Stimulated activated CD4-positive, alpha-beta T cell treated with anti-CD3 and anti-CD28 coated beads, TNF-alpha, amount 100 ng/mL, for 4 hours (primary cell): Measurements from ENCODE around the gene CSMD2.
"Not testable (repeated sequence)": the region's sequence is repeated elsewhere in the genome, so short reads cannot be mapped to it uniquely, and the experiment has no call there.

Source experiments
- DNase-seq, 3 experiments: peaks; one replicate each; pipeline ENCODE4 v3.0.0-alpha.2; 2020; ENCODE audit warnings: low read depth in 3 of 3

Gene CSMD2

DNA sequence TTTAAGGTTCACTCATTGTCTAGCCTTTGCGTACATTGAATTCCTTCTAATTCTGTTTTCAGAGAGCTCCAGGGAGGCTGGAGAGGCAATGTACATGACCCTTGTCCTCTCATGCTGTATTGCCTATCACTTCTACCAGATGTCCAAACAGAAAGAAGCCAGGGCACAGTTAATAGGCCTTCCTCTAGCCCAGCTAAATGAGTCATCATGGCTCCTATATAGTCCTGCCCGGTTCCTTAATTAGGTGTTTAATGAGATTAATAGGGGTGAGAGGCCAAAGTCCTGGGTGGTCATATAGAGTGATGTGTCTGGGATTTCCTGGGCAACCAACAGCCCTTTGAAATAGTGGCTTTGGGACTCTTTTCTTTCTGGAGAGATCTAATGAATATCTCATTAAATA lies 616.3 kb downstream of the CSMD2 start:
- DNase-seq = no peak

DNA sequence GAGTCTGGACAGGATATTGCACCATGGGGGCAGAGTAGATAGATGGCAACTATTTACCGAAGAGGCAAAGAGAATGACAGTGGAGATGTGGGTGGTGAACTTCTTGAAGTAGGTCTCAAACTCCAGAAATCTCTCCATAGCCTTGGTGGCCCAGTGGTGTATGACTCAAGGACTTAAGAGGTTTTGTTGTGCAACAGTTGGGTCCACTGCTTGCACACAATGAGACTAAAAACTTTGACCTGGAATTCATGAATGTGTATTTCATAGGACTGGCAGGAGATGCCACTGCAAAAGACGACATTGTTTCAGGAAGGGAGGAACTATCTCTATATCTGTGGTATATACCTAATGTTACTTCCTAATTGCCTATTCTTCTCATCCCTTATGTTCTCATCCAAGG lies 616.7 kb downstream of the CSMD2 start:
- no peak for DNase-seq

GRCh38 chr1:33547576-33547975 lies 617.5 kb downstream of the CSMD2 start:
- no peak for DNase-seq

DNA sequence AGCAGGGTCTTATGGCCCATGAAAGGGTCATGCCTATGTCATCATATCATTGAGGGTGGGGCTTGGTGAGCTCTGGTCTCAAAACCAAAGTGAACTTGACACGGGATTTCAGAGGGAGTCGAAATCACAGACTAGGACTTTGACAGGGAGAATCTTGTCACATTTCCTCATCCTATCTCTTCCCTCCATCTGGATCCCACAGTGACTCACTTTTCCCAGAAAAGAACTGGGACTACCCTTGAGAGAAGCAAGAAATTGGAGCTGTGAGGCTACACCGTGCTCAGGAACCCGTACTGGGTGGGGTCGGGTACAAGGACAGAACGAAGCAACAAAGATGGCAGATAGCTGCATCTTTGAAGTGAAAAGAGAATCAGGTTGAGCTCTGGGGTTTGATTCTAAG lies 623.1 kb downstream of the CSMD2 start:
- DNase-seq = no peak

- no peak for DNase-seq
Observed at GRCh38 chr1:33537885-33538284, 627.1 kb downstream of the CSMD2 start.

DNA sequence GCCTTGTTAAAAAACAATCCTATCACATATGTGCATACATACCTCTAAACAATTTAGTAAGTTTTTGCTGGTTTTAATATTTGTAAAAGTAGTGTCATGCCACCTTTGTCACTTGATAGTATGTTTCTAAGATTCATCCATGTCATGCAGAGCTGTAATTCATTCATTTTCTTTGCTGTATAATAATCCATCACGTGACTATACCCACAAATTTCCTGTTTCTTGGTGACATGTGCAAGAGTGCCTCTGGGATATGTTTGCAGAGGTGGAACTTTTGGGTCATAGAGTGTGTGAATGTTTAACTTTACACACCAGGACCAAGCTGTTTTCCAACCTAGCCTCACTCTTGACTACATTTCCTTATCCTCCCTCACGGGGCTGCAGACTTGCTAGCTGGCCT lies 629.7 kb downstream of the CSMD2 start:
- no peak for DNase-seq

DNA sequence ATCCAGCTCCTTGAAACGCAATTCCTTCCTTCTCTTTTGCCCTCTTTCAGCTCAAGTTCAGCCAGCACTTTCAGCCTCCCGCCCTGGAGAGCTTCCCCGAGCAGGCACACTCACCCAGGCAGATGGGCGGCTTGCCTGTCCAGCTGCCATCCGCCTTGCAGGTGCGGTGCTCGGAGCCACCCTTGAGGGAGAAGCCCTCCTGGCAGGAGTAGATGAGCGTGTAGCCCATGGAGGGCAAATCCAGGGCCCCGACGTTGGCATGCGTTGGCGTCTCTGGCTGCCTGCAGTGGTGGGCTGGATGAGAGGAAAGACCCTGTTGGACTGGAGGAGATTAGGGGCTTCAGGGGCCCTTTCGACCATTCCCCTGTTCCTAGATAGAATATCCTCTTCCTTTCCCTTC lies 632.1 kb downstream of the CSMD2 start:
- DNase-seq = no peak

DNA sequence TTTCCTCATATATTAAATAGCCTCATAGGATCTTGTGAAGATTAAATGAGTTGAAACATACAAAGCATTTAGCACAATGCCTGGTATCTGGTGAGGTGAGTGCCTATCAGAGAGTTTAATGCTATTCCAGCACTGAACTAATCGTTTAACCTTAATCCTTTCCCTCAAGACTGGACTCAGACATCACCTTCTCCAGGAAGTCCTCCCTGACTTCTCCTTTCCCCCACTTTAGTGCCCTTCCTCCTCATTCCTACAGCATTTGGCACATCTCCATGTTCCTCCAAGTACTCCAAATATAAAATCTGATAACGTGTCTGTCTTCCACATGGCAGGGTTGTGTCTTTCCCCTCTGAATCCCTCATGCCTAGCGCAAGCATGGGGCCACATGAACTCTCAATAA lies 632.8 kb downstream of the CSMD2 start:
- DNase-seq = no peak

DNA sequence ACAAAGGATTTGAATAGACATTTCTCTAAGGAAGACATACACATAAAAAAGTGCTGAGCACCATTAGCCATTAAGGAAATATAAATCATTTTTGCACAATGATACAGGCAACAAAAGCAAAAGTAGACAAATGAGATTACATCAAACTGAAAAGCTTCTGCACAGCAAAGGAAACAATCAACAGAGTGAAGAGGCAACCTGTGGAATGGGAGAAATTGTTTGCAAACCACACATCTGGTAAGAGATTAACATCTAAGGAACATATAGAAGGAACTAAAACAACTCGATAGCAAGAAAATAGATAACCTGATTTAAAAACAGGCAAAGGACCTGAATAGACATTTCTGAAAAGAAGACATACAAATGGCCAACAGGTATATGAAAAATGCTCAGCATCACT lies 635.1 kb downstream of the CSMD2 start:
- DNase-seq = no peak

GRCh38 chr1:33527934-33528333 lies 637.1 kb downstream of the CSMD2 start:
- no peak for DNase-seq

DNA sequence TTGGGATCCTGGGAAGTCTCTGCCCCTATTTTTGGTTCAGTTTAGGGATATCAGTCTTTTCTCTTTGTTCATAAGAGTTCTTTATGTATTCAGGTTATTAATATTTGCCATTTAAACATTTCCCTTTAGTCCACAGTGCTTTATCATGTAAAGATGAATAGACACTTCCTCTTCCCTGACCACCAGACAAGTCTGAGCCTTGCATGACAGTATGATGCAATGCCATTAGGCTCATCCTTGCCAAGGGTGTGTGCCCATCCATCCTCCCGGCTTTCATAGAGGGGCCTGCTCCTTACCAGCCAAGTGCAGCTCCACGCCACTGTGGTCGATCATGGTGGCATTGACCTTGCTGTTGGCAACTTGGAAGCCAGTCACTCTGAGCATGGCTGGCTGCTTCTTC lies 640.4 kb downstream of the CSMD2 start:
- no peak for DNase-seq

DNA sequence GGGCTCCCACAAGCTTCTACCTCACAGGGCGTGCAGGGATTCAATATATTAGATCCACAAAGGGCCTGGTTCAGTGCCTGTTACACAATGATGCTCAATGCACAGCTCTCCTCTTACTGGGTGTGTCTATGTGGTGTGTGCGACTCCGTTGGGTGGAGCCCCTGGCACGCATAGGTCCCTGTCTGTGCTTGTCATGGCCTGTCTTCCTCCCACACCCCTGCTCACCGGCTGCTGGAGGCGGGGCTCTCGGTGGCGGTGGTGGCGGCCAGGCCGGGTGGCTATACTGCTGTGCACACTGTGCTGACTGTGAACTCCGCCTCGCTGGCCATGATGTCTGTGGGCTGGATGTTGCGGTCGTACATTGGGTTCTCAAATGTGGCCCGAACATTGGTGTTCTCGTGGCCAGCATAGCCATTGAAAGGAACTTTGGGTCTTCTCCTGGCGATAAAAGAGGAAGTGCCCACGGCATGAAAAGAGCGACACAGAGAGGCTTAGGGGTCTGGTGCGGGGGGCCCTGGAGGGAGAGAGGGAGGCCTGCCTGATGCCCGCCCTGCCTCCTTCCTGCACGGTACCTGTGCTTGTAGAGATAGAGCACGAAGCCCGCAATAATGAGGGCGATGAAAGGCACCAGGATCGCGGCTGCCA lies 645.7 kb downstream of the CSMD2 start:
- DNase-seq = no peak

- DNase-seq = no peak
Observed at GRCh38 chr1:33517596-33518250, 647.3 kb downstream of the CSMD2 start.

DNA sequence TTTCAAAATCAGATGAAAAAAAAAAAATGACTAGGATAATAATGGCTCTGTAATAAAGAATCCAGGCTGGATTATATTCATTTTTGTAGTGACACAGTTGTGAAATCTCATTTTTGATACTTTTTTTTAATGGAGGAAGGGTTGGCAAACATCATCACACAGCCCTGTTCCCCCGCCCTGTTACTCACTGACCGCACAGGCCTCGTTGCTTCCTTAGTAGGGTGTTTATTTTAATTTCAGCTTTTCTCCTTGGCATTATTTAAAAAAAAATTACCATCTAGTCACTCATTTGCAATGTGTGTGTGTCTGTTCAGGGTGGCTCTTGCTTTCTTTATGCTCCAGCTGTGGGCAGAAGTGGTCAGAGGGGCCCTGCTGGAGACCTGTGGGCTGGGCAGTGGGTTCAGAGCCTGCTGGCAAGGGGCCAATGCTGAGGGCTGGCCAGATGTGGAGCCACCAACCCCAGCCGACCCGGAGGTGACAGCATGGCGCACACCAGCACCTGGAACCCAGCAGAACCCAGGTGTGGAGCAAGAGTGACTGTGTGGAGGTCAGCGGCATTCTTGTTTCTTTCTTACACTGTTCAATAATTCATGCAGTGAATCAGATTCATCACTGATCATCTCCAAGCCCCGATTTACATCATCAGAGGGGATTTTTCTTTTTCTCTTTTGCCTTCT lies 648.0 kb downstream of the CSMD2 start:
- no peak for DNase-seq

- no peak for DNase-seq
Observed at GRCh38 chr1:33516428-33516827, 648.6 kb downstream of the CSMD2 start.

- no peak for DNase-seq
Observed at GRCh38 chr1:33515607-33516006, 649.4 kb downstream of the CSMD2 start.

- no peak for DNase-seq
Observed at GRCh38 chr1:33515112-33515511, 649.9 kb downstream of the CSMD2 start.

GRCh38 chr1:33512226-33513011 lies 652.6 kb downstream of the CSMD2 start:
- DNase-seq = no peak

- DNase-seq = not testable (repeated sequence)
Observed at GRCh38 chr1:33509276-33509675, 655.8 kb downstream of the CSMD2 start.

- DNase-seq = no peak
Observed at GRCh38 chr1:33508151-33508550, 656.9 kb downstream of the CSMD2 start.

DNA sequence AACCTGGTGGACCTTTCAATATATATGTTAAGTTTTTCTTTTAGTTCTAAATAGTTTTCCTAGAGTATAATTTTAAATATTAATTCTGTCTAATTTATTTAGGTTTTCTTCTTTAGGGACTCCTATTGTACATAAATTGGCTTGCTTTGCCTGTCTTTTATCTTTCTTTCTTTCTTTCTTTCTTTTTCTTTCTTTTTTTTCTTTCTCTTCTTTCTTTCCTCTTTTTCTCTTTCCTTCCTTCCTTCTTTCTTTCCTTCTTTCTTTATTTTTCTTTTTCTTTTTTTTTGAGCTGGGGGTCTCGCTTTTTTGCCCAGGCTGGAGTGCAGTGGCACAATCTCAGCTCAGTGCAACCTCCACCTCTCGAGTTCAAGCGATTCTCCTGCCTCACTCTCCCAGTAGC lies 657.4 kb downstream of the CSMD2 start:
- no peak for DNase-seq

- DNase-seq = no peak
Observed at GRCh38 chr1:33503506-33503905, 661.5 kb downstream of the CSMD2 start.

DNA sequence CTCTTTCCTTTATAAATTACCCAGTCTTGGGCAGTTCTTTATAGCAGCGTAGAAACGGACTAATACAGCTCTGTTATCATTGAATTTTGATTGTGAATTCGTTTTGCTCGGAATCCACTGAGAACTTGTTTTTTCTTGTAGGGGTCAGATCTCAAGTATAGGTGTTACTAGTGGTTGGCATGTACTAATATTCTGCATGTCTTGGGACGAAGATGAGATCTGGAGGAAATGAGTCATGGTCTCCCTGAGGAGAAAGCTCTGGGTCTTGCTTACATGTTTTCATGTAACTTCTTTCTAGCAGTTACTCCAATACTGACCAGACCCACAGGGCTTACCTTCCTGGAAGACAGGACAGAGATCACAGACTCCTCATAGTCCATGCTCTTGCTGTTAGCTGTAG lies 662.3 kb downstream of the CSMD2 start:
- DNase-seq = no peak
